Kidney epithelial cell (primary cell): ENCODE data around the gene LDB3. TPM values are rescaled to one million over a fixed set of nuclear protein-coding genes. Genes with fewer than 3 reads are reported as not detected.

Source experiments
- DNase-seq: peaks from one replicate; pipeline ENCODE4 v3.0.0-alpha.2; 2010; ENCODE audit warnings: low read depth
- H3K27me3 ChIP-seq: 2 replicates; pipeline ENCODE4 v1.6.0; 2011; ENCODE audit warnings: low read length; ENCODE audit not compliant: control insufficient read depth, insufficient read depth
- H3K36me3 ChIP-seq: 2 replicates; pipeline ENCODE4 v1.5.1; 2011; ENCODE audit warnings: low read length; ENCODE audit not compliant: control insufficient read depth, insufficient read depth
- H3K4me3 ChIP-seq: 2 replicates; pipeline ENCODE4 v1.5.1; 2011; ENCODE audit warnings: low read depth, mild to moderate bottlenecking, control low read depth, low read length
- total RNA-seq: library from RNA; depleted of rRNA; stranded (reverse); fragments of >200 nt; gene quantifications from 2 replicates; pipeline ENCODE4 v1.2.3, GENCODE V29; 2015
- TF ChIP-seq, protein P1 (sequence below): IDR thresholded peaks from 2 replicates; pipeline ENCODE4 v1.5.1; 2011; ENCODE audit warnings: mild to moderate bottlenecking, moderate library complexity, low read length, control low read depth, inconsistent platforms; ENCODE audit not compliant: insufficient read depth, poor library complexity, severe bottlenecking

LDB3 gene
- total RNA-seq, 1 donor from 2014 or later, result 0.17 TPM

DNA sequence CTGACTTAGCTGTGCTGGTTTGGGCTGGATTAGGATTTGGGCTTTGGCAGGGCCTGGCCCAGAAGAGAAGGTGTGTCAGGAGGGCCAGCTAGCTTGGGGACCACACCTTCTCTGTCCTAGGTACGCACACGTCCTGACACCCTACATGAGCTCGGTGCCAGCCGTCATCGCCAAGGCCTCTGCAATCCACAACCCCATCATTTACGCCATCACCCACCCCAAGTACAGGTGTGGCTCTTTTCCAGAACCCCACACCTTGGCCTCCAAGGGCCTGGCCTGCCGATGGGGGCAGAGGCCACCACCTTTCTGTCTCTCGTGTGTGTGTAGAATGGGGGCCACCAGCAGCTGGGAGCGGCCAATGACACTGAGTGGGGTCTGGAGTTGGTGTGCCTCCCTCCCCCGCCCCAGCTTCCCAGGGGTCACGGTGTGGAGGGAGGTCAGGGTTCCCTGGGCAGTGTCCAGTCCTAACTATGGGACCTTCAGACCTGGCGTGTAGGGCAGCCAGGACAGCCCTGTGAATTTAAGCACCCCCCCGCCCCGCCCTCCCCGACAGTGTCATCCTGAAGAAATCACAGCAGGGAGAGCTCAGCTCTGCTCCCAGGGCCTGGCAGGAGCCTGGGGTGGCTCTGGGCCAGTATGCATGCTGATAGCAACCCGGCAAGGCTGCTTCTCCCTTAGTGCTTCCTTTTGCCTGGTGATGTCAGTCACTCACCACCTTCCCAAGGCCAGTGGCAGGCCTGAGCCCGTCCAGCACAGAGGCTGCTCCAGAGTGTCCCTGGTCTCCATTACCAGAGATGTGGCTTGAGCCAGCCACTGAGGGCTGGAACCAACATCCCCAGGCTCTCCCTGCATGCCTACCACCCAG is 6.9 kb upstream of the LDB3 start:
- Histone ChIP-seq H3K4me3 (no peak overlapping the region), H3K27me3 (peaks cover 7% of the 10 kb centered on the region), H3K36me3 (no peaks in the 10 kb centered on the region)
- no peak for DNase-seq
- TF ChIP-seq, protein P1, sequence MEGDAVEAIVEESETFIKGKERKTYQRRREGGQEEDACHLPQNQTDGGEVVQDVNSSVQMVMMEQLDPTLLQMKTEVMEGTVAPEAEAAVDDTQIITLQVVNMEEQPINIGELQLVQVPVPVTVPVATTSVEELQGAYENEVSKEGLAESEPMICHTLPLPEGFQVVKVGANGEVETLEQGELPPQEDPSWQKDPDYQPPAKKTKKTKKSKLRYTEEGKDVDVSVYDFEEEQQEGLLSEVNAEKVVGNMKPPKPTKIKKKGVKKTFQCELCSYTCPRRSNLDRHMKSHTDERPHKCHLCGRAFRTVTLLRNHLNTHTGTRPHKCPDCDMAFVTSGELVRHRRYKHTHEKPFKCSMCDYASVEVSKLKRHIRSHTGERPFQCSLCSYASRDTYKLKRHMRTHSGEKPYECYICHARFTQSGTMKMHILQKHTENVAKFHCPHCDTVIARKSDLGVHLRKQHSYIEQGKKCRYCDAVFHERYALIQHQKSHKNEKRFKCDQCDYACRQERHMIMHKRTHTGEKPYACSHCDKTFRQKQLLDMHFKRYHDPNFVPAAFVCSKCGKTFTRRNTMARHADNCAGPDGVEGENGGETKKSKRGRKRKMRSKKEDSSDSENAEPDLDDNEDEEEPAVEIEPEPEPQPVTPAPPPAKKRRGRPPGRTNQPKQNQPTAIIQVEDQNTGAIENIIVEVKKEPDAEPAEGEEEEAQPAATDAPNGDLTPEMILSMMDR, result no peak

DNA sequence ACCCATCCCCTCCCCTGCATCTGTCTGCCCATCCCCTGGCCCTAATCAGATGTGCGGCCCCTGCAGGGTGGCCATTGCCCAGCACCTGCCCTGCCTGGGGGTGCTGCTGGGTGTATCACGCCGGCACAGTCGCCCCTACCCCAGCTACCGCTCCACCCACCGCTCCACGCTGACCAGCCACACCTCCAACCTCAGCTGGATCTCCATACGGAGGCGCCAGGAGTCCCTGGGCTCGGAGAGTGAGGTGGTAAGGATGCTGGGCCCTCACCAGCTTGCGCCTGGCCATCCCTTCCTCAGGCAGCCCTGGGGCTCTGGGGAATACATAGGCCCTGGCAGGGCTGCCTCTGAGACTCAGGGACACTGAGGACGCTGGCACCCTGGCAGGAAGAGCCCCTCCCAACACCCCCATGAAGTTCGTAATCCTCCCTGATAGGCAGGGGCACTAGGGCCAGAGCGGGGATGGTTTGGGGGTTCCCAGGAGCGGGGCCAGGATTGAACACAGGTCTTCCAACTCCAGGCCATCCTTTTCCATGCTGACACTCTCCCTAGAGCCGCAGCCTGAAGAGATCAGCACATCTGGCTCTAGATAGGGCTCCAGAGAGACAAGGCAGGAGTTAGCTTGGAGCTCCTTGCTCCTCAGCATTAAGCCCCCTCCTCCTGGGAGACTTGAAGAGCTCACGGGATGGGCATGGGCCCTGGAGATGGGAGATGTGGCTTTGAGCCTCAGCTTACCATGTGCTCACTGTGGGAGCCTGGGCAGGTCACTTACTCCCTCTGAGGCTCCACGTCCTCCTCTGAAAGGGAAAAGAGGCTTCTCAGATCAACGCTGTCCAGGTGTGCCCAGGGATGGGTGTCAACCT is 5.9 kb upstream of the LDB3 start:
- DNase-seq, result no peak
- Histone ChIP-seq H3K27me3 (peaks cover 7% of the 10 kb centered on the region), H3K4me3 (no peak overlapping the region), H3K36me3 (no peaks in the 10 kb centered on the region)
- TF ChIP-seq, protein P1, result no peak

DNA sequence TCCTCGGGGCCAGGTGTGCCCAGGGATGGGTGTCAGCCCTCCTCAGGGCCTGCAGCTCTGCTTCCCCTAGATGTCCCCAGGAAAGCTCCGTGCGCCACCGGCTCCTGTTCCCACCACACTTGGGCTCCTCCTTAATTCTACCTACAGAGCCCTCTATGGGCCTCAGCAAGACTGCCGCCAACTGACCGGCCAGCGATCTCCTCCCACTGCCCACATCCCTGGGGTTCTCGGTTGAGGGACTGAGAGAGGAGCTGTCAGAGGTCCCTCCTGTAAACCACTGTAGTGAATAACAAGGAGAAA is 5.3 kb upstream of the LDB3 start:
- H3K36me3 ChIP-seq, result no peaks in the 10 kb centered on the region
- peaks cover 7% of the 10 kb centered on the region for H3K27me3 ChIP-seq

DNA sequence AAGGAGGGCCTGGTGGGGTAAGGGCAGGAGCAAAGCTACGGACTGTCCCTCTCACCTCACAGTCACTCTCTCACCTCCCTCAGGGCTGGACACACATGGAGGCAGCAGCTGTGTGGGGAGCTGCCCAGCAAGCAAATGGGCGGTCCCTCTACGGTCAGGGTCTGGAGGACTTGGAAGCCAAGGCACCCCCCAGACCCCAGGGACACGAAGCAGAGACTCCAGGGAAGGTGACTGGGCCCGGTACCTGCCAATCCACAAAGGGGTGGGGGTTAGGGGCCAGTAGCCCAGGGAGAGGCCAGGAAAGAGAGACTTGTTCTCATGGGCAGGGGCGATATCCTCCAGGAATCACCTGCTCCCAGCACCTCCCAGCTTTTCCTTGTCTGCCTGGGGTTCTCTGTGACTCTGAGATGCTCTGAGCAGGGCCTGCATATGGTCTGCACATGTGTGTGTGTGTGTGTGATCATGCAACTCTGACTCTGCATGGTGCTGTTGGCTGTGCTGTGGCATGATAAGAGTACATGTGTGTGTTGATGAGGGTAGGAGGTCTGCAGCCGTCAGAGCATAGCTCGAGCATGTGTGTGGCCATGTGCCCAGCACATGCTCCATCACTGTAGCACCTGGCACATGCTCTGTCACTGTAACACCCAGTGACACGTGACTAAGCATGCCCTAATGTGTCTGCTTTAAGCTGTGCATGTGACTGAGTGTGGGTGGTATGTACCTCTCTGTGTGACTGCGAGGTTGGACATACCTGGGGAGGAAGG is 4.6 kb upstream of the LDB3 start:
- DNase-seq, result no peak
- TF ChIP-seq, protein P1, result no peak
- Histone ChIP-seq H3K4me3 (no peak overlapping the region), H3K36me3 (no peaks in the 10 kb centered on the region), H3K27me3 (peaks cover 4% of the 10 kb centered on the region)

More for the DNA sequence above, 5.3 kb upstream of the LDB3 start:
- TF ChIP-seq, protein P1, result no peak
- no peak overlapping the region for H3K4me3 ChIP-seq
- no peak for DNase-seq

DNA sequence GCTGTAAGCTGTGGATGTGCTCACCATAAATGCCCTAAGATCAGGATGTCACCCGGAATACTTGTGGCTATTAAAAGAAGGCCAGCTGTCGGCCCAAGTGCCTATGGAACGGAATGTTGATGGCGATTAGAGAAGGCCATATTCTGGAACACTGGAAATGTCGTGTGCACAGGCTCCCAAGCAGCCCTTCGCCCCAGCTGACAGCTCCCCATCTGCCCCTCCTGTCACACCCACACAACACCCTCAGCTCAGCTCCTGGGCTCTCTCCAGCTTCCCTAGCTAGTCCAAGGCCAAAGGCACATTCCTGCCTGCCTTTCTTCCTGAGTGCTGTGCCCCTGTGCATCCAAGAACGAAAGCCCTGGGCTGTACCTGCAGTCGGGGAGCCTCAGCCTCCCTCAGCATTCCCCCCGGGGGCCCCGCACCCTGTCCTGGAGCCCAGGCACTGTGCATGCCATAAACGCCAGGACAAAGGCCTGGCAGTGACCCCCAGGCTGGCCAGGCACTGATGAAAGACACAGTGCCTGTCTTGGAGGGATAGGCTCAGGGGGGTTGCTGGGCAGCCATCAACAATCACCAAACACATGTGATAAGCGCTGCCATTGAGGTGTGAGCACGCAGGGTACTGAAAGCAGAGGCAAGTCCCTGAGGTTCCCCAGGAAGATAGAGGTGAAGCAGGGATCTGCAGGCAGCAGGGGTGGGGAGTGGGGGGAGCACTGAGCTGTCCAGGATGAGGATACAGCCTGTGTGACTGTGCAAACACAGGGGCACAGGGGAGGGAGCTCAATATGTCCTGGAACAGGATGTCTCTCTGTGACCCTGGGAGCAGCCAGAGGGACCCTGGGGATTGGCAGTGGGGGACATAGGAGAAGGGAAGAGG is 3.7 kb upstream of the LDB3 start:
- TF ChIP-seq, protein P1, result no peak
- Histone ChIP-seq H3K4me3 (no peak overlapping the region), H3K36me3 (no peaks in the 10 kb centered on the region), H3K27me3 (peaks cover 4% of the 10 kb centered on the region)
- no peak for DNase-seq
